ENCODE results near the gene SQSTM1.

- TF ChIP-seq CTCF (IDR thresholded peaks at IDR 0.05) (no peak), EP300 (IDR thresholded peaks at IDR 0.05) (no peak)
These were observed 8.2 kb downstream of the SQSTM1 start for GRCh38 chr5:179828756-179829421.

Data from tibial nerve (tissue), 4 donors.